ENCODE data around the gene EMILIN3.

DNA sequence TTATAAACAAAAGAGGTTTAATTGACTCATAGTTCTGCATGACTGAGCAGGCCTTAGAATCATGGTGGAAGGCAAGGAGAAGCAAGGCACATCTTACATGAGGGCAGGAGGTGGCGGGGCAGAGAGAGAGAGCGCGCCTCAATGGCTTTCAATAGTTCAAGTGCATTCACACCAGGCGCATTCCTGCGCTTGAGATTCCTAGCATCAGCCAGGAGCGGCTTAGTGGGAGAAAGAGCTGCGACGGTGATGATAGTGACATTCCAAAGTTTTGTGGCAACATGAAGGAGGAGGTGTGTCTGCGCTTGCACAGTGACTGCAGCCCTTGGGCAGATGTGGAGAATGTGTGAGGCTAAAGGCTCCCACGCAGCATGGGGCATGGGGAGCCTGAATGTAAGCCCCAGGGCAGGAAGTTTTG lies 25.0 kb upstream of the EMILIN3 start:
- TF ChIP-seq, protein P1, sequence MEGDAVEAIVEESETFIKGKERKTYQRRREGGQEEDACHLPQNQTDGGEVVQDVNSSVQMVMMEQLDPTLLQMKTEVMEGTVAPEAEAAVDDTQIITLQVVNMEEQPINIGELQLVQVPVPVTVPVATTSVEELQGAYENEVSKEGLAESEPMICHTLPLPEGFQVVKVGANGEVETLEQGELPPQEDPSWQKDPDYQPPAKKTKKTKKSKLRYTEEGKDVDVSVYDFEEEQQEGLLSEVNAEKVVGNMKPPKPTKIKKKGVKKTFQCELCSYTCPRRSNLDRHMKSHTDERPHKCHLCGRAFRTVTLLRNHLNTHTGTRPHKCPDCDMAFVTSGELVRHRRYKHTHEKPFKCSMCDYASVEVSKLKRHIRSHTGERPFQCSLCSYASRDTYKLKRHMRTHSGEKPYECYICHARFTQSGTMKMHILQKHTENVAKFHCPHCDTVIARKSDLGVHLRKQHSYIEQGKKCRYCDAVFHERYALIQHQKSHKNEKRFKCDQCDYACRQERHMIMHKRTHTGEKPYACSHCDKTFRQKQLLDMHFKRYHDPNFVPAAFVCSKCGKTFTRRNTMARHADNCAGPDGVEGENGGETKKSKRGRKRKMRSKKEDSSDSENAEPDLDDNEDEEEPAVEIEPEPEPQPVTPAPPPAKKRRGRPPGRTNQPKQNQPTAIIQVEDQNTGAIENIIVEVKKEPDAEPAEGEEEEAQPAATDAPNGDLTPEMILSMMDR (IDR thresholded peaks at IDR 0.05): no peak
- TF ChIP-seq ZFX (IDR thresholded peaks at IDR 0.05; ENCODE audit: borderline replicate concordance): no peak
